ENCODE data around the gene SORCS2. TPM values are rescaled to one million over a fixed set of nuclear protein-coding genes. Genes with fewer than 3 reads are reported as not detected.

SORCS2 gene
- total and polyA plus RNA-seq, 2 of the 4 experiments (the other 2 are of a cell fraction): 0.36 to 0.62 TPM

DNA sequence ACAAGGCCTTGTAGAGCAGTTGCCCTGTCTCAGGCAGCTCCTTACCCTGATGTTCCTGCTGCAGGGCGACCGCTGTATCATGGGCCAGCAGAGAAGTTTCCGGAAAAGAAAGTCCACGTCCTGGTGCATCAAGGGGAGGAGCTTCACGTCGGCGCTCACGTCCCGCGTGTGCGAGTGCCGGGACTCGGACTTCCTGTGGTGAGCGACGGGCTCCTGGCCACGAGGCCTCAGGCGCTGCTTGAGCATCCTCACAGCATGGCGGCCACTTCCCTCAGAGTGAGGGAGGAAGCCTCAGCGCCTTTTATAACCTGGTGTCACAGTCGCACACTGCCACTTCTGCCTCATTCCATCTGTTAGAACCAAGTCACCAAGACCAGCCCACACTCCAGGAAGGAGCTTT lies 521.8 kb downstream of the SORCS2 start:
- Histone ChIP-seq H4K5ac (ENCODE audit: low read depth, low read length) (no peak overlapping the region), H3K56ac (ENCODE audit: extremely low read depth, insufficient read depth, low read length) (no peak overlapping the region), H2BK15ac (ENCODE audit: low read depth, low read length) (no peak overlapping the region), H3K4me3 (ENCODE audit: insufficient read depth, low read depth, low read length) (no peak overlapping the region), H3K79me1 (ENCODE audit: low read depth in 1 of 2, low read length in 2 of 2) (no peaks in the 10 kb centered on the region), H2BK120ac (ENCODE audit: low read depth, low read length) (no peak overlapping the region), H3K4me2 (ENCODE audit: low read depth, low read length) (no peak overlapping the region), H2AK9ac (replicated peaks; ENCODE audit: low read depth, low read length, poor library complexity) (no peak overlapping the region), H3K4ac (ENCODE audit: low read depth, low read length) (no peak overlapping the region), H4K20me1 (ENCODE audit: insufficient read depth, low read length) (no peaks in the 10 kb centered on the region), H3K27ac (ENCODE audit: insufficient read depth, low read length) (no peak overlapping the region), H3K27me3 (ENCODE audit: control insufficient read depth, insufficient read depth, low read length) (peaks cover 40% of the 10 kb centered on the region), H3K36me3 (ENCODE audit: control insufficient read depth, insufficient read depth, low read length) (no peaks in the 10 kb centered on the region), H3K9me1 (ENCODE audit: insufficient read depth, low read length) (no peaks in the 10 kb centered on the region), H2BK20ac (ENCODE audit: low read depth, low read length) (no peak overlapping the region), H4K91ac (ENCODE audit: insufficient read depth, low read depth, low read length) (no peak overlapping the region), H2AK5ac (ENCODE audit: low read depth, low read length) (no peak overlapping the region), H3K9me3 (ENCODE audit: control insufficient read depth, insufficient read depth, low read length) (peaks cover 5% of the 10 kb centered on the region), H4K8ac (ENCODE audit: low read depth in 2 of 2, low read length in 2 of 2) (no peak overlapping the region), H3K14ac (replicated peaks; ENCODE audit: low read depth, low read length) (no peak overlapping the region), H3K4me1 (ENCODE audit: control insufficient read depth, insufficient read depth, low read length) (no peaks in the 10 kb centered on the region), H3K23ac (ENCODE audit: low read depth, low read length) (no peak overlapping the region), H3K9ac (ENCODE audit: low read depth, low read length) (no peak overlapping the region), H2AFZ (replicated peaks; ENCODE audit: low read length, poor library complexity) (no peak overlapping the region), H3K18ac (ENCODE audit: low read depth, low read length) (no peak overlapping the region), H2BK5ac (ENCODE audit: low read depth, low read length, poor library complexity, severe bottlenecking) (no peak overlapping the region)
- CTCF ChIA-PET: no interaction called here
- POLR2A ChIA-PET (ENCODE audit: unreplicated experiment): no interaction called here
- intact Hi-C loops (cut with micrococcal nuclease): no loop called here
- BruUV-seq (replicated peaks): no TSS peak
- DNase-seq: no peak
- dilution Hi-C loops (cut with HindIII; ENCODE audit: low sequenced_read_pairs, unreplicated experiment): no loop called here
- no peak for TF ChIP-seq NFE2L2 (IDR thresholded peaks at IDR 0.05; ENCODE audit: low read depth, low read length)
- TF ChIP-seq MAFK (IDR thresholded peaks at IDR 0.05; ENCODE audit: low read depth, low read length): no peak
- TF ChIP-seq, protein P1, sequence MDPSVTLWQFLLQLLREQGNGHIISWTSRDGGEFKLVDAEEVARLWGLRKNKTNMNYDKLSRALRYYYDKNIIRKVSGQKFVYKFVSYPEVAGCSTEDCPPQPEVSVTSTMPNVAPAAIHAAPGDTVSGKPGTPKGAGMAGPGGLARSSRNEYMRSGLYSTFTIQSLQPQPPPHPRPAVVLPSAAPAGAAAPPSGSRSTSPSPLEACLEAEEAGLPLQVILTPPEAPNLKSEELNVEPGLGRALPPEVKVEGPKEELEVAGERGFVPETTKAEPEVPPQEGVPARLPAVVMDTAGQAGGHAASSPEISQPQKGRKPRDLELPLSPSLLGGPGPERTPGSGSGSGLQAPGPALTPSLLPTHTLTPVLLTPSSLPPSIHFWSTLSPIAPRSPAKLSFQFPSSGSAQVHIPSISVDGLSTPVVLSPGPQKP (IDR thresholded peaks at IDR 0.05; ENCODE audit: borderline replicate concordance, low read depth, low read length): no peak
- no peak for TF ChIP-seq POLR2A (IDR thresholded peaks at IDR 0.05; ENCODE audit: low read depth, low read length)
- no peak for TF ChIP-seq CEBPB (IDR thresholded peaks at IDR 0.05; ENCODE audit: low read depth, low read length)
- no peak for ATAC-seq (ENCODE audit: low read depth)
- in situ Hi-C loops (cut with MboI; ENCODE audit: low sequenced_read_pairs): no loop called here
- 93% methylated on average over 13 of the region's 20 CpGs; no CpG with 5 or more reads in 1 of the 2 experiments for WGBS, 2 experiments (ENCODE audit: extremely low coverage in 2 of 2, insufficient read length in 1 of 2)
